Kidney tubule cell (primary cell): ENCODE data around the gene PCAT6.

Experiments
- DNase-seq: peaks from one replicate; pipeline ENCODE4 v3.0.0-alpha.2; 2018; ENCODE audit warnings: low spot score

PCAT6 gene

DNA sequence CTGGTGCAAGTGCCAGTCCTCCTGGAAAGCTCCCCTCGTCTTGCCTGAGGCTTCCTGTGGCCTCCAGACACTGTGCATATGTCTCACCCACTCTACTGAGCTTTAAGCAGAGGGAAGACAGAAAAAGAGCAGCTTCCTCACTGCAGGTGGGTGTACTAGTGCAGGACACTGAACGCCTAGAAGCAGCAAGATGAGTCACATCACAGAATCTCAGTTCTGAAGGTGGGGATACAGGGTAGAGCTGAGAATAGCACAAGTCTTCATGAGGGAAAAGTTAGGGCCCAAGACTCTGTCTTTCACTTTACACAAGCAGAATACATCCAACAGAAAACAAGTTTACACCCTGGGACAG lies 37.4 kb downstream of the PCAT6 start:
- DNase-seq: no peak

DNA sequence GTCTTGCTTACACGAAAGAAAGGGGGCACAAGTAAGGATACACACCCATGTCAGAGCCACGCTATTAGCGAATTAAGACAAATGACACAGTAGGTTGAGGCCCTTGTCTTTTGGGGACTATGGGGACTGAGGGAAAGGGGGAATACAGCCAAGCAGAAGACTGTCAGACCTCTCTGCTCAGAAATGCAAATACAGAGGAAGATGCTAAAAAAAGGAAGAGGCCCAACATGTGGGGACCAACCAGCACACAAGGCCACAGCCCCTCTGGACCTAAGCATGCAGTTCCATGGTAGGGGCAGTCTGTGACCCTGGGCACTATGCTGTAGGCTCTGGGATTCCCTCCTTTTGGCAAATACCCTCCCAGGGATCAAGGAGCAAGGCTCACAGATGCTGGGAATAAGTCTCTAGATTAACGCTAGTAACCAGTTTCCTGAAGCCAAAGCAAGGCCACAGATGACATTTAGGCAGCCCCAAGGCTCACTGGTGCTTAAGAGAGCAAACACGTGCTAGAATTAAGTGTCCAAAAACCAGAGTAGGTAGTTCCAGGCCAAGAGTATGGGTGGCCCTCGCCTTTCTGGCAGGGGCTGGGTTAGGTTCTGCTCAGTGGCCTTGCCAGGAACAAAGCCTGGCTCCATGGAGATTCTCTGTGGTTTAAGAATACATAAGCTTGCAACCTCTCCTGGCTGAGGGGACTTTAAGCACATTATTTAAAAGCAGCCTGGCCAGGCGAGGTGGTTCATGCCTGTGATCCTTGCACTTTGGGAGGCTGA lies 40.0 kb downstream of the PCAT6 start:
- no peak for DNase-seq

DNA sequence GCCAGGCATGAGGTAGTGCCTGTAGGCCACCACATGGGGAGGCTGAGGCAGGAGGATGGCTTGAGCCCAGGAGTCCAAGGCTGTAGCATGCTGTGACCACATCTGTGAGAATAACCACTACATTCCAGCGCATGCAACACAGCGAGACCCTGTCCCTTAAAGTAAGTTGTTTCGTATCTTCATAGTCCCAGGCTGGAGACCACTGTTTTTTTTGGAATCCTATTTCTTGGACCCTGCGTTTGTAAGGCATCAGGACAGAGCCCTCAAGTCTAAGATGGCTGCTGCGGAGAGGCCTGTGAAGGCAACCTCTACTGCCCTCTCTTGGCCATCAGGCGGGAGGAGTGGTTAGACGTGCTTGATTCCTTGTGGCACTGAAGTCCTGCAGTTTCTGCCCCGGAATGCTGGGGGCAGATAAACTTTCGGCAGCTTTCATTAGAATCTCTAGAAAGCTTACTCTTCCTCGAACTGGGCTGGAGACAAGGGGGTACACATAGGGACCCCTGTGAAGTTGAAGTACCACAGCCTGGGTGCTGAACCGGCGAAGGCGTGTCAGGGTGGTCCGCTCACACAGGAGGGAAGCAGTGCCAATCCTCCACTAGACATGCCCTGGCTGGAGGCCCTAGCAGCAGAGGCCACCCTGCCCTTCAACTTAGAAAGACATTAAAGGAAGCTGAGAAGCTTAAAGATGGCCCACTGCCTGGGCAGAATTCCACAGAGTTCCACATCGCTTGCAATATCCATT lies 41.6 kb downstream of the PCAT6 start:
- DNase-seq: peak; percentile 62

DNA sequence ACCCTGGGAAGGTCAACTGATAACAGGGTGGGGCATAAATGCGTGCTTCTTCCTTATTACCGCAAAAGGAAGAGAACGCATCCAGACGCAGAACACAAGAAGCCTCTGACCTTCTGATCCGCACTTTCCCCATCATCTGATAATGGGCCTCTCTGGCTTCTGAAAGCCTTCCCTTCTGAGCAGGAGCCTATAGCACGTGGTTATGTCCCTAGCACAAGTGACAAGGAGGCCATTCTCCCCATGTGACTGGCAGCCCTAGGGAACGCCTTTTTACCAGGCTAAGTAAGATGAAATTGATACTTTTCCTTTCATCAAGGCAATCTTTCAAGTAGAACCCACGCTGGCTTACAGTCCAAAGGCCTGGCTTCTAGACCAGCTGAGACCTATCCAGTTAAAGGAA lies 44.0 kb downstream of the PCAT6 start:
- DNase-seq: no peak

DNA sequence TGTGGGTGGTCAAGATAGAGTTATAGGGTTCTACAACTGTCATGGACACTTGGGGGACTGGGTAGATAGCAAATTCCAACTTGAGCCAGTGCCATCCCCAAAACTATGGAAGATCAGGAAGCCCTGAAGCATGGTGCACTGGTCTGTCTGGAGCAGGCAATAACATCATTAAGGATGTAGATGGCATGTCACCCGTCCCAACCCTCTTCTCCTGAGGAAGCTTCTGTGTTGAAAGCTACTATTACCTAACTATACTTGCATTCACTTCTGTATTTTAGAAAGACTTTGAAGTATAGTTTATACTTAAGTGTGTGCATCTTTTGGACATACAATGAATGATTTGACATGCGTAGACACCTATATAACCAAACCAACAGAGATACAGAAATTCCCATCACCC lies 45.3 kb downstream of the PCAT6 start:
- DNase-seq: no peak

DNA sequence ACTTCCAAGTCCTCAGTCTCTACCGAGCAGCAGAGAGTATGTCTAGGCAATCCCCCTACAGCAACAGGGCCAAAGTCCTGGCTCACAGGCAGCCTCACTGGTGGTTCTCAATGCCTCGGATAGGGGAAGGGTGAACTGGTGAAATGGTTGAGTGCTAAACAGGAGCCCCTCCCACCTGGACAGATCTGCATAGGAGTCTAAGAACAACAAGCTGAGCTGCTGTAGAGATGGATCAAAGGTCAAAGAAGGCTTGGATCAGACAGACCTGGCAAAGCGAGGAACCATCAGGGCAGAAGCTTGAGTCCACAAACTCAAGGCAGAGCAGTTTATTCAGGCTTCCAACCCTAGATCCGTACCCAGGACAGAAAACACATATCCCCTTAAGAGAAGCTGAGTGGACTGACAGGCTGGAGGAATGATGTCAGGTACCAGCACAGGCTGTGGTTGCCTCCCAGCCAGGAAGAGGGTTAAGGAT lies 46.4 kb downstream of the PCAT6 start:
- DNase-seq: no peak

DNA sequence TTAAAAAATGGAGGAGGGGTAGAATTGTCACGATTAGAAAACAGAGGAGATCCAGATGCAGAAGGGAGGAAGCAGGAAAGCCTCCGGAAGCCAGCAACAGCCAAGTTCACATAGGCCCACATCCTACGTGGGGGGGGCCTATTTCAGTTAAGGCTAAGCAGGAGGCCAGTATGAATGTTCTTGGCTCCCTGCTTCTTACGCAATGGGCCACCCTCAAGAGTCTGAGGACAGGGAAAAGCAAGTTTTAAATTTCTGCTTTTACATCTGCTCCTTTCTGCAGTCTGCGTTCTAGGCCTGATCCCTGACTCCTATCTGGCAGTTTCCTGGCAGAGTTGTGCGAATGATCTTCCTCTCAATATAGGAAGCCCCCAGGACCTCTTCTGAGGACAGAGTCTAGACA lies 47.6 kb downstream of the PCAT6 start:
- DNase-seq: no peak

DNA sequence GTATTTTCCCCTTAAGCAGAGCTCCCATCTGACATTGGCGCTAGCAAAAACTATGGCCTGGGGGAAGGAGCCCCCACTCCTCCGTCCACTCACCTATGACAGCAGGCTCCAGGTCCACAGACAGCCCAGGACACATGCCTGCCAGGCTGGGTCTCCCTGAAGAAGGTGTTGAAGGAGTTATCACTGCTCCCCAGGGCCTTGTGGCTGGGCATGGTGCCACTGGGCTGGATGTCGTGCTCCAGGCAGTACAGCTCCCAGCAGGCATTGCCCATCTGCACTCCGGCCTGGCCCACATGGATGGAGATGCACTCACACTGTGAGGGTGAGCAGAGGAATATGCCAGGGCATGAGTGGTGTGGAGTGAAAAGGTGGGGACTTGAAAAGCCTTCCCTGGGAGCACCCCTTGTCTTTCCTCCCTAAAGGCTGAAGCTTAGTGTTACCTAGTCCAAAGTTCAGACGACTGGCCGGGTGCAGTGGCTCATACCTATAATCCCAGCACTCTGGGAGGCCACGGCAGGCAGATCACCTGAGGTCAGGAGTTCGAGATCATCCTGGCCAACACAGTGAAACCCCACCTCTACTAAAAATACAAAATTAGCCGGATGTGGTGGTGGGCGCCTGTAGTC lies 48.1 kb downstream of the PCAT6 start:
- DNase-seq: no peak

DNA sequence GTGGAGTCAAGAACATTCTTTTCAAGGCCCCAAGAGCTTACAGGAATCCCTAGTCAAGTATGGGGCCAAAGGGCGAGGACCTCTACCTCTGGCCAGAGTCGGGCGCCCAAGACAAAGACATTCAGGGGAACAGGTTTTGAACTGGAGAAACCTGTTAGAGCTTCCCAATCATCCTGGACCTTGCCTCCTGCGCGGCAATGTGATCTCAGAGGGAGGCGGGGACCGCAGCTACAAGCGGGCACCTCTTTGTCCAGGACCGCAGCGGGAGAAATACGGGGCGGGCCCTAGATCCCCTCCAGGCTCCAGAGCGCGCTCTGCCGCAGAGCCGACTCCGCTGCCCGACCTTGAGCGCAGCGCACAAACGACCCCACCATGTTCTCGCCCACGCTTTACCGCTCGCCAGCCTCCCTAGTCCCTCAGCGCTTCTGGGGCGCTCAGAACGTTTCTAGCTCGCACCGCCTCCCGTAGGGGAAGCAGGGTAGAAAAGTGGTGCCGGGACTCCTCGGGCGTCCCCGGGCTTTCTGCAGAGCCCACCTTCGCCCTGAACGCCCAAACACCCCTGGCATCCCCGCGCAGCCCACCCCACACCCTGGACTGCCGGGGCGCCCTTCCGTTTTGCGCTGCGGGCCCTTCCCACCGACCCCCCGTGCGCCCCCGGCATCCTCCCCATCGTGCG lies 50.1 kb downstream of the PCAT6 start:
- DNase-seq: peak; percentile 66
